HepG2 (cell line): ENCODE data around the gene NAT9. TPM values are rescaled to one million over a fixed set of nuclear protein-coding genes. Genes with fewer than 3 reads are reported as not detected.

Source experiments
- BATF2 ChIP-seq: sonication (generic); formaldehyde crosslinking; IDR thresholded peaks from 2 replicates; pipeline ENCODE4 v1.8.0; 2022; ENCODE audit warnings: mild to moderate bottlenecking, missing genetic modification reagents, moderate library complexity
- BCLAF1 ChIP-seq: fragments of 450-650 bp; IDR thresholded peaks from 2 replicates; pipeline ENCODE4 v1.6.1; 2017; ENCODE audit warnings: mild to moderate bottlenecking
- FIP1L1 ChIP-seq: fragments of 200-400 bp; formaldehyde crosslinking; IDR thresholded peaks from 2 replicates; pipeline ENCODE4 v1.6.1; 2018; ENCODE audit warnings: low read depth, mild to moderate bottlenecking, low read length, moderate library complexity, borderline replicate concordance; ENCODE audit not compliant: insufficient read depth
- HMG20A ChIP-seq: IDR thresholded peaks from 2 replicates; pipeline ENCODE4 v1.6.1; 2016; ENCODE audit warnings: borderline replicate concordance
- IRX3 ChIP-seq: sonication (generic); formaldehyde crosslinking; IDR thresholded peaks from 2 replicates; pipeline ENCODE4 v1.8.1; 2023; ENCODE audit warnings: mild to moderate bottlenecking, low read depth, missing genetic modification reagents, borderline replicate concordance
- MED1 ChIP-seq: sonication (generic); formaldehyde crosslinking; IDR thresholded peaks from 2 replicates; pipeline ENCODE4 v1.4.0; 2020; ENCODE audit warnings: missing genetic modification reagents
- MIER3 ChIP-seq: IDR thresholded peaks from 2 replicates; pipeline ENCODE4 v1.6.1; 2016; ENCODE audit warnings: missing compliant biosample characterization, borderline replicate concordance
- NR2F2 ChIP-seq: IDR thresholded peaks from 2 replicates; pipeline ENCODE4 v1.6.1; 2012; ENCODE audit warnings: low read depth, inconsistent platforms, borderline replicate concordance
- PHF5A ChIP-seq: IDR thresholded peaks from one replicate; pipeline ENCODE4 v1.6.1; 2018; ENCODE audit warnings: low read depth, missing genetic modification reagents; ENCODE audit not compliant: unreplicated experiment
- PLSCR1 ChIP-seq: sonication (generic); formaldehyde crosslinking; IDR thresholded peaks from 2 replicates; pipeline ENCODE4 v1.5.0; 2020; ENCODE audit warnings: missing genetic modification reagents, mild to moderate bottlenecking, borderline replicate concordance
- SAFB2 ChIP-seq: sonication (generic); formaldehyde crosslinking; IDR thresholded peaks from 2 replicates; pipeline ENCODE4 v1.5.1; 2020; ENCODE audit warnings: missing genetic modification reagents, low read depth, mild to moderate bottlenecking, borderline replicate concordance
- ZBTB37 ChIP-seq: sonication (generic); formaldehyde crosslinking; IDR thresholded peaks from 2 replicates; pipeline ENCODE4 v1.4.0; 2020; ENCODE audit warnings: mild to moderate bottlenecking, missing genetic modification reagents
- ZNF224 ChIP-seq: sonication (generic); formaldehyde crosslinking; IDR thresholded peaks from 2 replicates; pipeline ENCODE4 v1.5.0; 2020; ENCODE audit warnings: mild to moderate bottlenecking, missing genetic modification reagents
- ZNF331 ChIP-seq: sonication (generic); formaldehyde crosslinking; IDR thresholded peaks from 2 replicates; pipeline ENCODE4 v1.4.0; 2020; ENCODE audit warnings: missing genetic modification reagents
- ZNF496 ChIP-seq: sonication (generic); formaldehyde crosslinking; IDR thresholded peaks from 2 replicates; pipeline ENCODE4 v1.8.1; 2023; ENCODE audit warnings: mild to moderate bottlenecking, moderate library complexity, missing genetic modification reagents; ENCODE audit not compliant: insufficient replicate concordance
- ZNF577 ChIP-seq: sonication (generic); formaldehyde crosslinking; IDR thresholded peaks from 2 replicates; pipeline ENCODE4 v1.4.0; 2020; ENCODE audit warnings: mild to moderate bottlenecking, low read depth, missing genetic modification reagents, borderline replicate concordance
- ZNF674 ChIP-seq: sonication (generic); formaldehyde crosslinking; IDR thresholded peaks from 2 replicates; pipeline ENCODE4 v1.5.0; 2020; ENCODE audit warnings: low read depth, mild to moderate bottlenecking, missing genetic modification reagents
- polyA plus RNA-seq, 8 experiments: library from polyadenylated mRNA; depleted of rRNA in 3 of 8; stranded (reverse) in 7 of 8; unstranded in 1 of 8; fragments of >200 nt; fragmentation: Illumina TruSeq in 4 of 8; extraction: Trizol in 4 of 8; gene quantifications; 2 replicates each; pipeline versions ENCODE4 v1.2.1 to v1.2.3, GENCODE V29; 2011 to 2016; ENCODE audit warnings: low read depth in 4 of 8, missing spikeins in 1 of 8, mixed read lengths in 1 of 8; ENCODE audit not compliant: insufficient read depth in 1 of 8
- total RNA-seq, 5 experiments: library from RNA; depleted of rRNA; stranded (reverse); fragments of >200 nt; fragmentation: Illumina TruSeq; extraction: Trizol; gene quantifications; 2 replicates each; pipeline ENCODE4 v1.2.3, GENCODE V29; 2016; ENCODE audit warnings: low read depth in 1 of 5
- TF ChIP-seq, protein P1 (sequence below): IDR thresholded peaks from 2 replicates; pipeline ENCODE4 v1.6.1; 2016
- TF ChIP-seq, protein P2 (sequence below): IDR thresholded peaks from 2 replicates; pipeline ENCODE4 v1.6.1; 2012; ENCODE audit warnings: low read depth, low read length, improper control_type of control experiment

Gene NAT9
- total and polyA plus RNA-seq, 2 of the 13 experiments (the other 11 are each of a cell fraction or from before 2014, with no cell fraction given): 39.7 to 44.2 TPM

GRCh38 chr17:74750327-74751069 lies 25.6 kb downstream of the NAT9 start (continued):
- peak; percentile 96 for TF ChIP-seq ZBTB37
- TF ChIP-seq FIP1L1: no peak
- TF ChIP-seq MIER3: peak; percentile 59; the same call in 1 of the 2 replicates
- TF ChIP-seq PLSCR1 (CRISPR knock-in tag): no peak
- TF ChIP-seq ZNF577: no peak
- peak; percentile 68 for TF ChIP-seq ZNF331 (CRISPR knock-in tag)
- TF ChIP-seq, protein P1, sequence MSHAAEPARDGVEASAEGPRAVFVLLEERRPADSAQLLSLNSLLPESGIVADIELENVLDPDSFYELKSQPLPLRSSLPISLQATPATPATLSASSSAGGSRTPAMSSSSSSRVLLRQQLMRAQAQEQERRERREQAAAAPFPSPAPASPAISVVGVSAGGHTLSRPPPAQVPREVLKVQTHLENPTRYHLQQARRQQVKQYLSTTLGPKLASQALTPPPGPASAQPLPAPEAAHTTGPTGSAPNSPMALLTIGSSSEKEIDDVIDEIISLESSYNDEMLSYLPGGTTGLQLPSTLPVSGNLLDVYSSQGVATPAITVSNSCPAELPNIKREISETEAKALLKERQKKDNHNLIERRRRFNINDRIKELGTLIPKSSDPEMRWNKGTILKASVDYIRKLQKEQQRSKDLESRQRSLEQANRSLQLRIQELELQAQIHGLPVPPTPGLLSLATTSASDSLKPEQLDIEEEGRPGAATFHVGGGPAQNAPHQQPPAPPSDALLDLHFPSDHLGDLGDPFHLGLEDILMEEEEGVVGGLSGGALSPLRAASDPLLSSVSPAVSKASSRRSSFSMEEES (CRISPR knock-in tag): peak; percentile 79
- TF ChIP-seq MED1 (CRISPR knock-in tag): peak; percentile 94
- peak; percentile 75 for TF ChIP-seq PHF5A (CRISPR knock-in tag)
- peak; percentile 42; the same call in 1 of the 2 replicates for TF ChIP-seq HMG20A (CRISPR knock-in tag)
- TF ChIP-seq, protein P2, sequence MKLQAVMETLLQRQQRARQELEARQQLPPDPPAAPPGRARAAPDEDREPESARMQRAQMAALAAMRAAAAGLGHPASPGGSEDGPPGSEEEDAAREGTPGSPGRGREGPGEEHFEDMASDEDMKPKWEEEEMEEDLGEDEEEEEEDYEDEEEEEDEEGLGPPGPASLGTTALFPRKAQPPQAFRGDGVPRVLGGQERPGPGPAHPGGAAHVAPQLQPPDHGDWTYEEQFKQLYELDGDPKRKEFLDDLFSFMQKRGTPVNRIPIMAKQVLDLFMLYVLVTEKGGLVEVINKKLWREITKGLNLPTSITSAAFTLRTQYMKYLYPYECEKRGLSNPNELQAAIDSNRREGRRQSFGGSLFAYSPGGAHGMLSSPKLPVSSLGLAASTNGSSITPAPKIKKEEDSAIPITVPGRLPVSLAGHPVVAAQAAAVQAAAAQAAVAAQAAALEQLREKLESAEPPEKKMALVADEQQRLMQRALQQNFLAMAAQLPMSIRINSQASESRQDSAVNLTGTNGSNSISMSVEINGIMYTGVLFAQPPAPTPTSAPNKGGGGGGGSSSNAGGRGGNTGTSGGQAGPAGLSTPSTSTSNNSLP: no peak
- peak; percentile 73 for TF ChIP-seq SAFB2 (CRISPR knock-in tag)
- no peak for TF ChIP-seq BATF2
- 0 out of 2 replicates have a peak, but pooled peaks have one; percentile 4 for TF ChIP-seq ZNF224 (CRISPR knock-in tag)
- TF ChIP-seq BCLAF1: no peak
- TF ChIP-seq ZNF496 (CRISPR knock-in tag): no peak
- peak; percentile 76; the same call in 1 of the 2 replicates for TF ChIP-seq IRX3 (CRISPR knock-in tag)
- no peak for TF ChIP-seq ZNF674 (CRISPR knock-in tag)
- TF ChIP-seq NR2F2: peak; percentile 30; the same call in 1 of the 2 replicates
